Liver (tissue), 3 donors: ENCODE results near the gene GOLGA7B.

Experiments
- CTCF ChIP-seq: fragments of 150-350 bp; IDR thresholded peaks from 2 replicates; pipeline ENCODE4 v1.5.1; 2017; ENCODE audit warnings: improper control_type of control experiment, low read depth, low read length; ENCODE audit not compliant: missing input control
- JUND ChIP-seq, 2 donors: IDR thresholded peaks; 2 replicates each; pipeline ENCODE4 v1.6.1; 2016; ENCODE audit warnings: antibody characterized with exemption in 2 of 2
- NR2F2 ChIP-seq: IDR thresholded peaks from 2 replicates; pipeline ENCODE4 v1.6.1; 2016; ENCODE audit warnings: antibody characterized with exemption
- RAD21 ChIP-seq, 2 donors: IDR thresholded peaks; 2 replicates each; pipeline ENCODE4 v1.6.1; 2016; ENCODE audit warnings: antibody characterized with exemption in 2 of 2, mild to moderate bottlenecking in 2 of 2
- YY1 ChIP-seq: IDR thresholded peaks from 2 replicates; pipeline ENCODE4 v1.6.1; 2016; ENCODE audit warnings: antibody characterized with exemption, mild to moderate bottlenecking
- donor health status: healthy.
- donor health status: healthy.

GRCh38 chr10:97907830-97908229, 58.2 kb downstream of the GOLGA7B start:
- TF ChIP-seq CTCF (no peak), YY1 (no peak), RAD21 (IDR thresholded peaks at IDR 0.05) (no peak), NR2F2 (no peak), JUND (IDR thresholded peaks at IDR 0.05) (no peak)
